ENCODE data around the gene BSND.

Gene BSND

DNA sequence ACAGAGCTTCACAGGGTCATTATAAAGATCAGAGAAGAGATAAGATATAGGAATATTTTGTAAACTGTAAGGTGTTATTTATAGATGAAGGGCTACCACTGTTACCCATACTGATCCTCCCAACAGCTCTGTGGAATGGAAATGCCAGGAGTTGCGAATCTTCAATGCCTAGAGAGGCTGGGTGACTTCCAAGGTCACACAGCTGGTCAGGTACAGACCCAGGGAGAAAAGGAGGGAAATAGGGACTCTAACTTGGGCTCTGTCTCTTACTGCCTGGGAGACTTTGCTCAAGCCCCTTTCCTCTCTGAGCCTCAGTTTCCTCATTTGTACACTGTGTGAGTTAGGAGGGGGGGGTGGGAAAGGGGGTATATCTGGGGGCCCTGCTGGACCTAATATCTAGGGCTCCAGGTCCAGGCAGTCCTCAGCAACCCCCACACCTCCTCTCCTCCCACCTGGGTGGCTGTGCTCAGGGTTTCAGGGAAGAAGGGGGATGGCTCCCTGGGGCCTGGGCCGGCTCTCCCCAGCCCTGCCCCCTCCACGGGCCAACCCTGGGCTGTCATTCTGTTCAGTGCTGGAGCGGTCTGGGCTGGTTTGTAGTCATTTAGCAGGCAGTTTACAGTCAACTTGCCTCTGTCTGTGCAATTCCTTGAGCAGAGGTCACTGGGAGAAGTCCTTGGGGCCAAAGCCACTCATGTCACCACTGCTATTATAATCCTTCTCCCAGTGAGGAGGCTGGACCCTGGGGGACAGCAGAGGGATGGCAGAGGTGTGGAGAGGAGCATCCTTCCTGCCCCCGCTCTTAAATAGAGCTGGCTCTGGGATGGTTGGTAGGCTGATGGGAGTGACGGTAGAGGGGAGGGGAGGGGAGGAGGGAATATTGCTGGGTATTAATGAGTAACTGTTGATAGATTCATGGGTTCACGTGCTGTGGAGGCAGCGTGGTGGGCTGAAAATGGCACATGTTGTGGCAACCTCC is 1.7 kb downstream of the BSND start:
- TF ChIP-seq ZNF70 (CRISPR knock-in tag; IDR thresholded peaks at IDR 0.05), result no peak
- no peak for TF ChIP-seq ZNF565 (CRISPR knock-in tag; conservative IDR thresholded peaks at IDR 0.05; ENCODE audit: low read depth)
- TF ChIP-seq ESRRG (CRISPR knock-in tag; IDR thresholded peaks at IDR 0.05), result no peak
- TF ChIP-seq, protein P1, sequence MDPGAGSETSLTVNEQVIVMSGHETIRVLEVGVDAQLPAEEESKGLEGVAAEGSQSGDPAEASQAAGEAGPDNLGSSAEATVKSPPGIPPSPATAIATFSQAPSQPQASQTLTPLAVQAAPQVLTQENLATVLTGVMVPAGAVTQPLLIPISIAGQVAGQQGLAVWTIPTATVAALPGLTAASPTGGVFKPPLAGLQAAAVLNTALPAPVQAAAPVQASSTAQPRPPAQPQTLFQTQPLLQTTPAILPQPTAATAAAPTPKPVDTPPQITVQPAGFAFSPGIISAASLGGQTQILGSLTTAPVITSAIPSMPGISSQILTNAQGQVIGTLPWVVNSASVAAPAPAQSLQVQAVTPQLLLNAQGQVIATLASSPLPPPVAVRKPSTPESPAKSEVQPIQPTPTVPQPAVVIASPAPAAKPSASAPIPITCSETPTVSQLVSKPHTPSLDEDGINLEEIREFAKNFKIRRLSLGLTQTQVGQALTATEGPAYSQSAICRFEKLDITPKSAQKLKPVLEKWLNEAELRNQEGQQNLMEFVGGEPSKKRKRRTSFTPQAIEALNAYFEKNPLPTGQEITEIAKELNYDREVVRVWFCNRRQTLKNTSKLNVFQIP (CRISPR knock-in tag; IDR thresholded peaks at IDR 0.05; ENCODE audit: borderline replicate concordance, low read depth), result no peak
- TF ChIP-seq TOX (CRISPR knock-in tag; IDR thresholded peaks at IDR 0.05; ENCODE audit: borderline replicate concordance), result no peak
- TF ChIP-seq TSHZ2 (CRISPR knock-in tag; IDR thresholded peaks at IDR 0.05), result no peak
- TF ChIP-seq OSR1 (CRISPR knock-in tag; IDR thresholded peaks at IDR 0.05), result no peak
- TF ChIP-seq CSRNP3 (CRISPR knock-in tag; IDR thresholded peaks at IDR 0.05), result no peak
- TF ChIP-seq SNAI2 (CRISPR knock-in tag; IDR thresholded peaks at IDR 0.05), result no peak
- TF ChIP-seq, protein P2, sequence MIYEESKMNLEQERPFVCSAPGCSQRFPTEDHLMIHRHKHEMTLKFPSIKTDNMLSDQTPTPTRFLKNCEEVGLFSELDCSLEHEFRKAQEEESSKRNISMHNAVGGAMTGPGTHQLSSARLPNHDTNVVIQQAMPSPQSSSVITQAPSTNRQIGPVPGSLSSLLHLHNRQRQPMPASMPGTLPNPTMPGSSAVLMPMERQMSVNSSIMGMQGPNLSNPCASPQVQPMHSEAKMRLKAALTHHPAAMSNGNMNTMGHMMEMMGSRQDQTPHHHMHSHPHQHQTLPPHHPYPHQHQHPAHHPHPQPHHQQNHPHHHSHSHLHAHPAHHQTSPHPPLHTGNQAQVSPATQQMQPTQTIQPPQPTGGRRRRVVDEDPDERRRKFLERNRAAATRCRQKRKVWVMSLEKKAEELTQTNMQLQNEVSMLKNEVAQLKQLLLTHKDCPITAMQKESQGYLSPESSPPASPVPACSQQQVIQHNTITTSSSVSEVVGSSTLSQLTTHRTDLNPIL (CRISPR knock-in tag; IDR thresholded peaks at IDR 0.05; ENCODE audit: low read depth), result no peak
- TF ChIP-seq TCF4 (CRISPR knock-in tag; IDR thresholded peaks at IDR 0.05; ENCODE audit: borderline replicate concordance), result no peak
- no peak for TF ChIP-seq CSDC2 (CRISPR knock-in tag; IDR thresholded peaks at IDR 0.05)
- no peak for TF ChIP-seq ZNF8 (CRISPR knock-in tag; IDR thresholded peaks at IDR 0.05)
- TF ChIP-seq ARNTL (CRISPR knock-in tag; IDR thresholded peaks at IDR 0.05; ENCODE audit: borderline replicate concordance, low read depth), result no peak
- no peak for TF ChIP-seq PPARA (CRISPR knock-in tag; IDR thresholded peaks at IDR 0.05; ENCODE audit: borderline replicate concordance)
- TF ChIP-seq RARB (CRISPR knock-in tag; IDR thresholded peaks at IDR 0.05), result no peak
- no peak for ATAC-seq

DNA sequence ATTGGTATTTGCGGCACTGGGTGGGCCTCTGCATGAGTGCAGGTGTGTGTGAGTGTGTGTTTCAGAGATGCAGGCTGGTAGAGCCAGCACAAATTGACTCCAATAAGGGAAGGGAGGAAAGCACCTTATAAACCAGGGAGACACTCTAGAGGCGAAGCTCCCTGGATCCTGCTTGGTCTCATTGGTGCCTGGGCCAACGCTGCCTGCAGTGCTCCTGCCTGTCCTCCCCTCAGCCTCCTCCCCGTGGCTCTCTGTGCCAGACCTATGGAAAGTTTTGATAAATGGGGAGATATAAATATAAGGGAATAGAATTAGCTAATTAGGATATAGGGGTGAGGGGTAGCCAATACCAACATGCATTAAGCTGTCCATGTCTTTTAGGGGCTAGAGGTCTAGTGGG is 2.6 kb downstream of the BSND start:
- no peak for ATAC-seq
- TF ChIP-seq PPARA (CRISPR knock-in tag; IDR thresholded peaks at IDR 0.05; ENCODE audit: borderline replicate concordance), result no peak
- no peak for TF ChIP-seq PATZ1 (CRISPR knock-in tag; IDR thresholded peaks at IDR 0.05; ENCODE audit: borderline replicate concordance)
- TF ChIP-seq, protein P2 (CRISPR knock-in tag; IDR thresholded peaks at IDR 0.05; ENCODE audit: low read depth), result no peak
- TF ChIP-seq ZFP3 (CRISPR knock-in tag; IDR thresholded peaks at IDR 0.05), result 0 out of 2 replicates have a peak, but pooled peaks have one; percentile 60
